Neural crest cell (in vitro differentiated cells): ENCODE measurements around the gene HDAC3. TPM values are rescaled to one million over a fixed set of nuclear protein-coding genes. Genes with fewer than 3 reads are reported as not detected.

Experiments
- DNase-seq: peaks from one replicate; pipeline ENCODE4 v3.0.0; 2021; ENCODE audit warnings: low read depth, mixed read lengths, low spot score
- H3K27ac Mint-ChIP-seq: one replicate; pipeline ENCODE4 v1.8.0; 2021; ENCODE audit warnings: mild to moderate bottlenecking, mixed read lengths; ENCODE audit not compliant: unreplicated experiment
- H3K27me3 Mint-ChIP-seq: 2 replicates; pipeline ENCODE4 v1.8.0; 2021; ENCODE audit warnings: low read depth, mild to moderate bottlenecking, mixed read lengths
- H3K36me3 Mint-ChIP-seq: 2 replicates; pipeline ENCODE4 v1.8.0; 2021; ENCODE audit warnings: low read depth, mild to moderate bottlenecking, mixed read lengths
- H3K4me1 Mint-ChIP-seq: 2 replicates; pipeline ENCODE4 v1.8.0; 2021; ENCODE audit warnings: mixed read lengths
- H3K4me3 Mint-ChIP-seq: one replicate; pipeline ENCODE4 v1.8.0; 2021; ENCODE audit warnings: mild to moderate bottlenecking, mixed read lengths
- H3K9me3 Mint-ChIP-seq: 2 replicates; pipeline ENCODE4 v1.8.0; 2021; ENCODE audit warnings: mixed read lengths
- total RNA-seq: library from RNA; stranded (reverse); gene quantifications from 2 replicates; pipeline ENCODE4 v1.2.1, GENCODE V29; 2021
- TF ChIP-seq, protein P1 (sequence below): fragments of 200-600 bp; sonication (generic); conservative IDR thresholded peaks from 2 replicates; pipeline ENCODE4 v1.5.0; 2021; ENCODE audit warnings: antibody characterized with exemption, mild to moderate bottlenecking

The HDAC3 gene
- total RNA-seq, 1 donor from 2014 or later: 114 TPM

DNA sequence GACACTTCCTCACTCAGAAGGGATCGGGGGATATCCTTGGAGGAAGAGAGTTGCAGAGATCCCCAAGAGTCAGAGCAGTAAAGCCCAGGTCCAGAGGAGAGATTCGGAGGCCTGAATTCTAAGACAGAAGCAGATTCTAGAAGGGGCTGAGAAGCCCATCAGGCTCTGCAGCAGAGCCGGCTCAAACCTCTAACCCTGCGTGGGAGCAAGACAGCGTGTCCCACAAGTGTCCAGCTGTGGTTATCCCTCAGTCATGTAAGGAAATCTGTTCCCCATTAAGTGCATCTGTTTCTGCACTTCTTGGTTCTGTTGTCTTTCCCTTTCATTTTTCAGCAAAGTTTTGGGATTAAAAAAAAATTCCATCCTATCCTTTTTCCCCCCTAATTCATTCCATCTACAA is 13.0 kb downstream of the HDAC3 start:
- Mint-ChIP-seq H3K4me3 (no peak overlapping the region), H3K4me1 (no peaks in the 10 kb centered on the region), H3K27me3 (no peaks in the 10 kb centered on the region), H3K9me3 (no peaks in the 10 kb centered on the region), H3K36me3 (peaks cover 13% of the 10 kb centered on the region), H3K27ac (no peak overlapping the region)
- no peak for DNase-seq
- TF ChIP-seq, protein P1, sequence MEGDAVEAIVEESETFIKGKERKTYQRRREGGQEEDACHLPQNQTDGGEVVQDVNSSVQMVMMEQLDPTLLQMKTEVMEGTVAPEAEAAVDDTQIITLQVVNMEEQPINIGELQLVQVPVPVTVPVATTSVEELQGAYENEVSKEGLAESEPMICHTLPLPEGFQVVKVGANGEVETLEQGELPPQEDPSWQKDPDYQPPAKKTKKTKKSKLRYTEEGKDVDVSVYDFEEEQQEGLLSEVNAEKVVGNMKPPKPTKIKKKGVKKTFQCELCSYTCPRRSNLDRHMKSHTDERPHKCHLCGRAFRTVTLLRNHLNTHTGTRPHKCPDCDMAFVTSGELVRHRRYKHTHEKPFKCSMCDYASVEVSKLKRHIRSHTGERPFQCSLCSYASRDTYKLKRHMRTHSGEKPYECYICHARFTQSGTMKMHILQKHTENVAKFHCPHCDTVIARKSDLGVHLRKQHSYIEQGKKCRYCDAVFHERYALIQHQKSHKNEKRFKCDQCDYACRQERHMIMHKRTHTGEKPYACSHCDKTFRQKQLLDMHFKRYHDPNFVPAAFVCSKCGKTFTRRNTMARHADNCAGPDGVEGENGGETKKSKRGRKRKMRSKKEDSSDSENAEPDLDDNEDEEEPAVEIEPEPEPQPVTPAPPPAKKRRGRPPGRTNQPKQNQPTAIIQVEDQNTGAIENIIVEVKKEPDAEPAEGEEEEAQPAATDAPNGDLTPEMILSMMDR: no peak

DNA sequence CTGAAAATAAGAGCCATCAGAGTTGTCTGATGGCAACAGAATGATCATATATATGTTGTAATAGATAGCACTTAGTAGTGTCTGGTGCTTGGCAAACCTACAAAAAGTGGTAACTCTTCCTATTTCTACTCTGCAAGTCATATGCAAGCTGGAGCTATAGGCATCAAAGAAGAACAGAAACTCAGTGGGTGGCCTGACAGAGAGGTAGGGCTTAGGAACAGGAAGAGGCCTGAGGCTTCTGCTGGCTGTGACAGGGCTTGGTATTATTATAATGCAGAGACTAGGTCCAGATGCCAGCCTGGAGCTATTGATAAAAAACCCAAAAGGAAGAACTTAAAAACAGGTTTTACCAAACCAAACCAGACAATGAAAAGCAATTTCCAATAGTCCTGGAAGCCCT is 13.5 kb downstream of the HDAC3 start:
- TF ChIP-seq, protein P1: no peak
- H3K4me3 Mint-ChIP-seq: peak overlapping the region; percentile 4
- no peaks in the 10 kb centered on the region for H3K9me3 Mint-ChIP-seq
- H3K27ac Mint-ChIP-seq: no peak overlapping the region
- H3K4me1 Mint-ChIP-seq: peaks cover 2% of the 10 kb centered on the region
- H3K27me3 Mint-ChIP-seq: no peaks in the 10 kb centered on the region
- H3K36me3 Mint-ChIP-seq: peaks cover 13% of the 10 kb centered on the region
- DNase-seq: no peak

DNA sequence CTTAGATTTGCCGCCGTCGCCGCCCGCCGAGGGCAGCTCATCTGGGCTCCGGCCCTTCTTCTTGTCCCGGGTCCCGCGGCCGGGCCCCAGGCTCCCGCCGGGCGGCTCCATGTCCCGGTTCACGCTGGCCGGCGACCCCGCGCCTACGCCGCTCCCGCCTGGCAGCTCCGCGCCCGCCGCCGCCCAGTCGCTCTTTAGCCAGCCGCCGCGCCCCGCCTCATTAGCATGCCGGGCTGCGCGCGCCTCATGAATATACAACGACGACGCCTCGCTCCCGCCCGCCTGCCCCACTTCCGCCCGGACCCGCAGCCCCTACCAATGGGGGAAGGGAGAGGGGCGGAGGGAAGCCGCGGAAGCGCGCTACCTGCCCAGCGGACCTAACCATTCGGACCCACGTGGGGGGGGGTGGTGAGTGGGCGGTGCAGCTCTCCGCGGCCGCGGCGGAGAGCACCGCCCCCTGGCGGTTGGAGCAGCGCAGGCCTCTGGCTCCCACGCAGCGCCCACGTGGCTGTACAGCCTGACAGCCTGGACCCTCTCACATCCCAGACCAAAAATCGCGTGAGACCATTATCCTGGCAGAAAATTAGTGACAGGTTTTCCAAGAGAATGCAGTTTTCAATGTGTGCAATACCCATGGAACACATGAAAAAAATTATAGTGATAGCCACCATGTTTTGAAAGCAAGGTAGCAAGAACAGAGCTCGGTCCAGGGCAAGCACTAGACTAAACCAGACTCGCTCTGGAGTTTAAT is 17.7 kb downstream of the HDAC3 start, which contains the start of gene DIAPH1:
DIAPH1 (minus strand) TSS at position 197 of the 751 bp plus-strand sequence; CDS start at position 111, 86 bp downstream.
- peaks cover 28% of the 10 kb centered on the region for H3K4me1 Mint-ChIP-seq
- H3K4me3 Mint-ChIP-seq: peak within 1 kb of the TSS; percentile 97
- DNase-seq: peak; percentile 97
- H3K27me3 Mint-ChIP-seq: no peaks in the 10 kb centered on the region
- TF ChIP-seq, protein P1: peak; percentile 98
- peaks cover 5% of the 10 kb centered on the region for H3K36me3 Mint-ChIP-seq
- H3K27ac Mint-ChIP-seq: peak within 1 kb of the TSS; percentile 58
- no peaks in the 10 kb centered on the region for H3K9me3 Mint-ChIP-seq

DNA sequence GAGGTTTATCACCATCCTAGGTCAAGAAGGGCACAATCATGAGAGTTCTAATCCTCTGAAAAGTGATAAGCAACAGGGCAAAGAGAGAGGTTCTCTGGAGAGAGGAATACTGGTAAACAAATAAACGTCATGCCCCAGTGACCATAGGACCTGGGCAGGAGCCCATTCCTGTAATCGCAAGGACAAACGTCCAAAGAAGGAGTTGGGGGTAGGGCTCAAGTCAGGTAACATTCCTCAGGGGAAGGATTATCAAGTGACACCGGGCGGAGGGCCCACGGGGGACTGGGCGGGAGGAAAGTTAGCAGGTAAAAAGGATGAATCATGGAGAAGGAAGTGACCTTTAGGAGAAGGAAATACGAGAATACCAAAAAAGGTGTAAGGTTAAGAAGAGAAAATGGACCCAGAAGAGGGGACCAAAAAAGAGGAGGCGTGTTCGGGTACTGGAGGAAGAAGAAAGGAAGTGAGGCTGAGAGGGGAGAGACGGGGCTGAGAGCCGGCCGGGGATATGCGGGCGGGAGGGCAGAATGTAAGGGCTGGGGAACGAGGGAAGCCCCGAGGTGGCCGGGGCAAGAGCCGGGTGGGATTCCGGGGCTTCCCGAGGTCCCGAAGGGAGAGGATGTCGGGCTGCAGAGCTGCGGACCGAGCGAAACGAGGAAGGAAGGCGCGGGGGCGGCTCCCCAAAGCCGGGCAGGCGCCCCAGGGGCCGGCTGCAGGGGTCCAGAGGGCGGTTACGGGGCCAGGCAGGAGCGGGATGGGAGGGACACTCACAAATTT is 18.4 kb downstream of the HDAC3 start:
- peak overlapping the region; percentile 97 for H3K4me3 Mint-ChIP-seq
- H3K9me3 Mint-ChIP-seq: no peaks in the 10 kb centered on the region
- peaks cover 5% of the 10 kb centered on the region for H3K36me3 Mint-ChIP-seq
- peak overlapping the region; percentile 58 for H3K27ac Mint-ChIP-seq
- no peak for DNase-seq
- H3K4me1 Mint-ChIP-seq: peaks cover 31% of the 10 kb centered on the region
- TF ChIP-seq, protein P1: no peak
- H3K27me3 Mint-ChIP-seq: no peaks in the 10 kb centered on the region

DNA sequence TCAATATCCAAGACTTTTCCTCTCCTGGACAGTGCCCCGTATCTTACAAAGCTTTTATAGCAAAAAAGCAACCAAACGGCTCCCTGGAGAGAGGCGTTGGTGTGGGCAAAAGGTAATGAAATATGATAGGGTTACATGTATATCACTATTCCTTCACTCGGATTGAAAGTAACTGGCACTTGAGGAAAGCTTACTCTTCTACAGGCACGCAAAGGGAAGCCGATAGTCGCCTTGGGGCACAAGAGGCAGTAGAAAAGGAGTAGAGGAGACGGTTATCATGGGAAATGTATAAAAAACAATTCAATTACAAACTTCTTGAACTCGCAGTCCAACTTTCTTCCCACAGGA is 19.0 kb downstream of the HDAC3 start:
- Mint-ChIP-seq H3K9me3 (no peaks in the 10 kb centered on the region), H3K4me3 (peak overlapping the region; percentile 97), H3K4me1 (peaks cover 31% of the 10 kb centered on the region), H3K27ac (peak overlapping the region; percentile 58), H3K36me3 (peaks cover 3% of the 10 kb centered on the region), H3K27me3 (no peaks in the 10 kb centered on the region)
- TF ChIP-seq, protein P1: no peak
- no peak for DNase-seq
